Measurements from ENCODE around the gene DSCAM. TPM values are rescaled to one million over a fixed set of nuclear protein-coding genes. Genes with fewer than 3 reads are reported as not detected.

Gene DSCAM
- total RNA-seq, 1 donor from 2014 or later = not detected

DNA sequence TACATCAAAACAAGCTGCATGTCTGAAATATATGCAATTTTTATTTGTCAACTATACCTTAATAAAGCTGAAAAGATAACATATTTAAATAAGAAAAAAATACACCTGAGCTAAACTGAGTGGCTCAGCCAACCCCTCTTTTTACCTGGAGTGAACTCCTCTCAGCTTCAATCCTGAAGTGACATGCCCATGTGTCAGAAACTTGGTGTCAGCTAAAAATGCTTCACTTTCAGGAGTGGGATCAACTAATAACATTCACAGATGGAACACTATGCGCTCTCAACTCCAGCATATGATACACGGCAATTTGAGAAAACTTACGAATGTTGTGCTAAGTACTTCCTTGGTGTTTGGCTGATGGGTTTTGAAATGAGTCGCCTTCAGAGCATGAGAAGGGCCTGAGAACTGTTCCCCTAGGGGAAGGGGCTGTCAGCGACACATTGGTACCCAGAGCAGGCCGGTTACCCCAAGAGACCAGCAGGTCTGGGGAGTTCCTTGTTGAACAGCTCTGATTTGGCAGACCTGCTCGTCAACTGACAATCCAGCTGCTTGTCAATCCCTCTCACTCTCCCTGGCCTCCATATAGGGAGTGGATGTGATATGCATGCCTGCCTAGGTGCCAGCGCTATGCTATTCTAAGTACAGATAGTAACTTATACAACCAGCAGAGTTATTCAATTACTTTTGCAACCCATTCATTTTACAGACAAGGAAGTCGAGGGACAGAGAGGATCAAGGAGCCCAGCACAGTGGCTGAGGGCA is 712.0 kb downstream of the DSCAM start:
- DNase-seq (ENCODE audit: low spot score) = no peak

DNA sequence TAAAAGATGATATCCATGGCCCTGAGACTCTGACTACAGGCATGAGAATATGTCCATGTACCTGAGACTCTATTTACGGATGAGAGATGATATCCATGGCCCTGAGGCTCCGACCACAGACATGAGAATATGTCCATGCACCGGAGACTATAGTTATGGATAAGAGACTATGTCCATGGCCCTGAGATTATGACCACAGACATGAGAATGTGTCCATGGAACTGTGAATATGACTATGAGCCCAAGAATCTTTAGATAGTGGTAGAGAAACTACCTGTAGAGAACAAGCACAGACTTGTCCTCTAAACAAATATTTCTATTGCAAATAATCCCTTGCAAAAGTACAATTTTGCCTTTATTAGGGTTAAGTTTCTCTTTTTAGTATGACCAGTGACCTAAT is 716.5 kb downstream of the DSCAM start:
- no peak for DNase-seq (ENCODE audit: low spot score)

- DNase-seq (ENCODE audit: low spot score) = no peak
Measured at GRCh38 chr21:40129809-40130208, 717.1 kb downstream of the DSCAM start.

DNA sequence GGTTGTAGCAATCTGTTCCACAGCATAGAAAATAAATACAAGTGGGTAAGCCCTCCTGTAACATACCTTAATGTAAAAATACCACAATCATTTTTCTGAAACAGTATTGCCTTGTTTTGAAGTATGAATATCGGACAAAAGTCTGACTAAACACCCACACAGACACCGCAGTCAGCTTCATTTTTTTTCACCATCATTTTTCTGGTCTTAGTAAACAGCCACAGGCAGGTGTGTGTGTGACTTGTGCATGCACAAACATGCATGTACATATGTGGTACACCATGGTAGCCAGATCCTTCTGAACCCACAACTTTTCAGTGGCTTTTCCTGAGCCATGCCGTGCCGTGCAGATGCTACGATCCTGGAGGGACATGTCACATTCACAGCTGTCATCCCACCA is 718.1 kb downstream of the DSCAM start:
- DNase-seq (ENCODE audit: low spot score) = no peak

DNA sequence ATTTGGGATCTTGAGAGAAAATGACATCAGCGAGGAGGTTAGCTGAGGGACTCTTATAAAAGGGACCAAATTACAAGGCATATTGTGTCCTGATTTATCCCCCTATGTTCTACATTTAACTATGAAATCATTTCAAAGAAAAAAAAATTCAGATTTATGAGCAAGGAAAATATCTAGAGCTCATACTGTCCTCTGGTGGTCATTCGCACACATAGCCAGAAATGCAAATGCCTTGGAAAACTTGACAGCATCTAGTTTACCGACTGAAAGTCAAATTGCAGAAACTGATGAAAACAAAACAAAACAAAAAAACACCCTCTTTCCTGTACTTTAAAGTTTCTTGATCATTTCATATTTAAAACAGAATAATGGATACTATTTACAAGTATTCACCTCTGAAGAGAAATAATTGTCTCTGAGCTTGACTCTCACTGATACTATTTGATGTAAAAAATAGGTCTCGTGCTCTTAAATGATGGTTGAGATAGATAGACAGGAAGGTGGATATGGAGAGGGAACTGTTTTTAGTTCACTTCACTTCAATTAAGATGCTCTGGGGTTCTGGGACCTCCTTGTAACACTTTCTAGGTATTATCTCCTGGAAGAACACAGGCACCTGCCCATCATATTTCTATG is 725.9 kb downstream of the DSCAM start:
- no peak for DNase-seq (ENCODE audit: low spot score)

DNA sequence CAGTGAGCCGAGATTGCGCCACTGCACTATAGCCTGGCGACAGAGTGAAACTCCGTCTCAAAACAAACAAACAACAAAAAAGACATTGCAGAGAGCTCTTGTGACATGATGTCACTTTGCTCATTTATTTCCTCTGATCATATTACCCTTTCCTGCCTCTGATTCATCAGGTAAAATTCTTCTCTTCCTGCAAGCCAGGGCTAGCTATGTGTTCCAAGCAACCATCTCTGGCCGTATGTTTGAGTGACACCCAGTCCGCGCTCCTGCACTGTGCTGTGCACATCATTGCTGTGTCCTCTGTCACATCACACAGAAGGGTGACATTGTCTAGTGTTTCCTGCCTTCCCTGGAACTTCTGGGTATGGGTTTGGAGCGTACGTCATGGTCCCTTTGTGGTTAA is 728.4 kb downstream of the DSCAM start:
- DNase-seq (ENCODE audit: low spot score) = no peak

DNA sequence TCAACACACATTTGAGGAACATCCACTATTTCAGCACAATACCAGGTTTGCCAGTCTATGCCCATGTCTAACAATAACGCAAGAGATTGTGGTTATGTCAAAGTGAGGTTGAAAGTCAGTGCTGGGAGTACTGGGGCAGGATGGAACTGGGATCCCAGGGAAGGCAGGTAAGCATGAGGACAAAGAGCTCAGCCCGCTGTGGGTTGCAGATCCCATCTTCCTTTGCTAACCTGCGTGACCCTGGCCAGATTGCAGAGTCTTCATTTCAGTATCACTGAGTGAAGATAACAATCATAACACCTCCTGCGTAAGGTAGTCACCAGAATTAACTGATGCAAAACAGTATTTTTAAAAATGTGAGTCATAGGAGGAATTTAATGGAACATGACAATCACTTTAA is 729.7 kb downstream of the DSCAM start:
- no peak for DNase-seq (ENCODE audit: low spot score)

DNA sequence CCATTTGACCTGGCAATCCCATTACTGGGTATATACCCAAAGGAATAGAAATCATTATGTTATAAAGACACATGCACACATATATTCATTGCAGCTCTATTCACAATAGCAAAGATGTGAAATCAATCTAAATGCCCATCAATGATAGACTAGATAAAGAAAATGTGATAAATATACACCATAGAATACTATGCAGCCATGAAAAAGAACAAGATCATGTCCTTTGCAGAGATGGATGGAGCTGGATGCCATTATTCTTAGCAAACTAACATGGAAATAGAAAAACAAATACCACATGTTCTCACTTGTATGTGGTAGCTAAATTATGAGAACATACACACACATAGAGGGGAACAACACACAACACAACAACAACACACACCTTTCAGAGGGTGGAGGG is 731.2 kb downstream of the DSCAM start:
- no peak for DNase-seq (ENCODE audit: low spot score)

DNA sequence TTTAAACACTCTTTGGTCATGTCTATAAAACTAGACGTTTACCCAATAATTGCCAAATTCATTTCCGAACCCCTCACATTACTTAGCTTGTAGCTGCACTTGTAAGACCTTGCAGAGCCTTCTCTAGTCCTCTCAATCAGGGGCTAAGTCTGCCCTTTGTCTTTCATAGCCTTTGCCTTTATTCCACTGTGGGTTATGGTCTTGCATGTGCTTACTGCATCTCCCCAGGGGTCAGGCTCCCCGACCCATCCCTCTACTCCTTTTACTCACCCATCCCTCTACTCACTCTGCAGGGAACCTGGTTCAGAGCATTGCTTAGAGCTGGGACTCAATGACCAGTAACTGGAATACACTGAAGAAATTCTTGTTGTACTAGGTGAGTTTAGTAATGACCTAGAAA is 744.3 kb downstream of the DSCAM start:
- no peak for DNase-seq (ENCODE audit: low spot score)

DNA sequence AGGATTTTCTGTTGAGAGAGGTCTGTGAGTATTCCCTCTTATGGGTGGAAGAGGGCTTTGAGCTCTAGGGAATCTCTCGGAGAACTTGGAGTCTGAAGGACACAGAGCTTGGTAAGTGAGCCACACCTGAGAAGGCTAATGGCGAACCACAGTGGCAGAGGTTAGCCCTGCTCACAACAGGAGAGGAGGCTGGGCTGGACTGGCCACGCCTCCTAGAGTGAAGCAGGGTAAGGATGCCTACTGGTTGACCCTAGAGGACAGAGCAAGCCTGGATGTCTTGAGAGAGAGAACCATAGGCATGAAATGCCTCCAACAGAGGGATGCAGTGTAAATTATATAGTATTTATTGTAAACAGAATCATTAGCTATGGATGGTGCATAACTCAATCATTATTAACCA is 747.1 kb downstream of the DSCAM start:
- no peak for DNase-seq (ENCODE audit: low spot score)

- DNase-seq (ENCODE audit: low spot score) = no peak
Measured at GRCh38 chr21:40095477-40095876, 751.5 kb downstream of the DSCAM start.

- no peak for DNase-seq (ENCODE audit: low spot score)
Measured at GRCh38 chr21:40080385-40080784, 766.6 kb downstream of the DSCAM start.

- no peak for DNase-seq (ENCODE audit: low spot score)
Measured at GRCh38 chr21:40074710-40075109, 772.2 kb downstream of the DSCAM start.

- DNase-seq (ENCODE audit: low spot score) = no peak
Measured at GRCh38 chr21:40074198-40074597, 772.8 kb downstream of the DSCAM start.

DNA sequence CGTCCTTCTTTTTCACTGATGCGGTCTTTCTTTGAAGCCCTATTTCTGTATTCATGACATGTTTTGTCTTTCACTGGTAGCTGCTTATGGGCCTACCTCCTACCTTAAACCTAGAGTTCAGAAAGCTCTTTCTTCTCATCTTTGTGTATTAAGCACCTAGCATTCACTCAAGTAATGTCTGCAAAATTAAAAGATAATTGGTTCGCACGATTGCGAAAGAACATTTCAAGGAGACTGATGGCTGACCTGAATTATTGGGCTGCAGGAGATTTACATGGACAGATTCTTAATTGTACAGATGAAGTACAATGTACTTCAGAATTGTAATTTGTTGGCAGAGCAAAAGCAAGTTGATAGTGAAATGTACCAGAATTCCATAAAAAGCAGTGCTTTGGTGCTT is 773.3 kb downstream of the DSCAM start:
- DNase-seq (ENCODE audit: low spot score) = no peak

DNA sequence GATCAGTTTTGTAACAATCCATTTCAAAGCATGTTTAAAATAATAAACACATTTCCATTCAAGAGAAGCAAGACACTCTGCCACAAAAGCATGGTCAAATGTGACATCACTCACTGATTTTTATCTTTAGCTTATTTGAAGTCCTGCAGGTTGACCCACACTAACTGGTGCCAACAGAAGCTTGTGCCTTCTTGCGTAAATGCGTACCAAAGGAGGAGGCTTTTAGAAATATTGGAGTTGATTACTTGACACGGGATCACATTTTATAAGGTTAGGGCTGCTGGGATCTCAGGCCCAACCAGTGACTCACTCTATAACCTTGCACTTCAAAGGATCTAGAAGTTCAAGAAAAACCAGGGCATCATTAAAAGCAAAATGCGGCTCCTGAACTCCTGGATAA is 776.1 kb downstream of the DSCAM start:
- no peak for DNase-seq (ENCODE audit: low spot score)

DNA sequence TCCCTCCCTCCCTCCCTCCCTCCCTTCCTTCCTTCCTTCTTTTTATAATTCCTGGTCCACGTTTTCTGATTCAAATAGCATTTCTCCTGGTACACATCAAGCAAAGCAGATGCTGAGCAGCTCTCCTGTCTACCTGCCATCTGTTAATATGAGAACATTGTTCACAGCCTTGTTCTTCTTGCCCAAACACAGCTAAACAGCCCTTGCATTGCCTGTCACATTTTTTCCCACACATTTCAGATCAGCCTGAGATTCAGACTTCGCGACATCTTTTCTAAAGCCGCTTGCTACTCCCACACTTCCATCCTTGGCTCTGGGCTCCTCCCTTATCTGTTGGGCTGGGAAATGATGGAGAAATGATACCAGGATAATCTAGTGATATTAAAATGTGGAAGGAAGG is 779.2 kb downstream of the DSCAM start:
- DNase-seq (ENCODE audit: low spot score) = no peak

- no peak for DNase-seq (ENCODE audit: low spot score)
Measured at GRCh38 chr21:40066221-40066620, 780.7 kb downstream of the DSCAM start.

DNA sequence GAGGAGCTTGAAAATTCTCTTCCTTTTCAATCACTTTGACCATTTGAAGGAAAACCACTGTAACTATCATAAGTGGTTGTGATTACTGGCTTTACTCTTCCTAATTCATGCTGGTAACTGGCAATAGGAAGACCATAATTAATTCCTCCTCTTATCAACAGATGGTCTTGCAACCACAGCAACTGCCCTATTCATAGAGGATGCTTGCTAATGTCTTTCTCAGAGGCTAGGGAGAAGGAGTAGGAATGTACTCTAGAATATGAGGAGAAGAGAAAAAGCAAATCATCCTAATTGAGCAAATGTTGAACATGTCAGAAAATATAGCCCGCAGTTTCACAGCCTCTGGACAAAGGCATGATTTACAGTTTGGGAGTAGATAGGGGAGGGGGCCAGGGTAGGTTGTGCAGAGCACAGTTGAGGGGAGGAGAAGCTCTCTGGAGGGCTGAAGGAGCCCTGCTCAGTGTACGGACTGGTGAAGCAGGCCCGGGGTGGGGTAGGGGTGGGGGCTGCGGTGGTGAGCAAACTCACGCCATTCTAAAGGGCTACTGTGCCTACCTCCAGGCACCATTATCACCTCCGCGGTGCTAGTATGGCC is 786.8 kb downstream of the DSCAM start:
- DNase-seq (ENCODE audit: low spot score) = no peak

GRCh38 chr21:40057331-40057730 is 789.6 kb downstream of the DSCAM start:
- DNase-seq (ENCODE audit: low spot score) = no peak

GRCh38 chr21:40056031-40056430 is 790.9 kb downstream of the DSCAM start:
- no peak for DNase-seq (ENCODE audit: low spot score)

DNA sequence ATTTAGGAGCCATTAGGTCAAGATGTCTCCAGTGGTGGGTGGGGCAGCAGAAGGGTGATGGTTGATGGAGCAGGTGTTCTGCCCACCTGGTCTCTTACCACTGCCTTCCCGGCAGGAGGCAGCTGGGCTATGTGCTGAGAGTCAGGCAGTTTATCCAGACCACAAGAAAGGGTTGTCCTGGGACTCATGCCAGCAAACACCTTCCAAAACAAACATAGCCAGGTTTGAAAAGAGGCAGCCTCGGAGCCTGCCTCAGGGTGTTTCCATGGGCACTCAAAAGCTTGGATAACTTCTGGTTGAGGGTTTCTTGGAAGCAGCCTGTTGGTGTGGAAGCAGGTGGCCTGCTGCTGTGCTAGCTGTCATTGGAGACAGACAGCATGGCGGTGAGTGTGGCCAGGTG is 792.6 kb downstream of the DSCAM start:
- DNase-seq (ENCODE audit: low spot score) = peak; percentile 81

DNA sequence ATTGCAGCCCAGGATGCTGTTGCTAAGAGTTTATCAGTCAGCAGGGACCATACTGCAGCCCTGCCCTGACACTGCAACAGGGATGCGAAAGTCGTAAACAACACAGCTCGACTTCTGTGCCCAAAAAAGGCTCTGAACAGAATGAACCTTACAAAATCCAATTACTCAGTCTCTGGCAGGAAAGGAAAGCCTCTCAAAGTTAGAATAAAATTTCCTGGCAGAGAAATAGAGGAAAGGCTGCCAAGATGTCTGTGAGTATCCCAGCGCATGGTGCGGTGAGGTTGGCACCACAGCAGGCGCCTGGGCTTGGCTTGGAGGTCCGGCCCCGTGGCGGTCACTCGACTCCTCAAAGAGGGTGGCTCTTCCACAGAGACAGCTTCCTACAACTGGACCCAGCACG is 794.0 kb downstream of the DSCAM start:
- peak; percentile 60 for DNase-seq (ENCODE audit: low spot score)

Measured in ureter (tissue), 1 donor.